IMR-90 (cell line): ENCODE measurements around the gene B3GALT6. TPM values are rescaled to one million over a fixed set of nuclear protein-coding genes. Genes with fewer than 3 reads are reported as not detected.

ENCODE experiments used
- ATAC-seq: fragments of 200-7000 bp; cut with Tn5 transposase; 2 replicates; pipeline ENCODE4 v1.9.1; 2020; ENCODE audit warnings: low read depth, mild to moderate bottlenecking, moderate library complexity
- BruUV-seq: library from RNA; stranded (reverse); fragments of 400-500 nt; replicated peaks from 2 replicates; lab custom pipeline; 2021; lab: Mats Ljungman, UMichigan
- CTCF ChIA-PET: fragments of 300-600 bp; formaldehyde crosslinking; extraction: SDS; loops from one replicate; lab custom pipeline; 2021; ENCODE audit warnings: antibody characterized with exemption; lab: Yijun Ruan, JAX
- POLR2A ChIA-PET: fragments of 300-600 bp; sonication (Branson Sonifier 250); formaldehyde crosslinking; loops from one replicate; lab custom pipeline; 2022; ENCODE audit warnings: antibody characterized with exemption; ENCODE audit not compliant: unreplicated experiment; lab: Charles Lee
- DNase-seq: peaks from one replicate; pipeline ENCODE4 v3.0.0; 2013
- H2AFZ ChIP-seq: replicated peaks from 2 replicates; pipeline ENCODE3; 2013; ENCODE audit warnings: low read length, mild to moderate bottlenecking; ENCODE audit not compliant: poor library complexity
- H2AK5ac ChIP-seq: 2 replicates; pipeline ENCODE4 v1.6.1; 2013; ENCODE audit warnings: low read depth, low read length, inconsistent platforms
- H2AK9ac ChIP-seq: replicated peaks from 2 replicates; pipeline ENCODE3; 2013; ENCODE audit warnings: mild to moderate bottlenecking, low read depth, low read length, moderate library complexity; ENCODE audit not compliant: poor library complexity
- H2BK120ac ChIP-seq: 2 replicates; pipeline ENCODE4 v1.6.1; 2013; ENCODE audit warnings: low read depth, low read length, inconsistent platforms
- H2BK15ac ChIP-seq: 3 replicates; pipeline ENCODE4 v1.6.1; 2013; ENCODE audit warnings: low read depth, low read length, inconsistent platforms
- H2BK20ac ChIP-seq: 2 replicates; pipeline ENCODE4 v1.6.1; 2013; ENCODE audit warnings: low read depth, mild to moderate bottlenecking, inconsistent platforms, low read length, moderate library complexity
- H2BK5ac ChIP-seq: 2 replicates; pipeline ENCODE4 v1.6.1; 2013; ENCODE audit warnings: mild to moderate bottlenecking, low read depth, low read length, inconsistent platforms; ENCODE audit not compliant: poor library complexity, severe bottlenecking
- H3K14ac ChIP-seq: replicated peaks from 2 replicates; pipeline ENCODE4 v1.6.1; 2013; ENCODE audit warnings: low read depth, low read length, inconsistent platforms
- H3K18ac ChIP-seq: 2 replicates; pipeline ENCODE4 v1.6.1; 2013; ENCODE audit warnings: low read depth, low read length, control low read depth
- H3K23ac ChIP-seq: 2 replicates; pipeline ENCODE4 v1.6.1; 2013; ENCODE audit warnings: low read depth, low read length, inconsistent platforms
- H3K27ac ChIP-seq: 2 replicates; pipeline ENCODE4 v1.5.1; 2013; ENCODE audit warnings: mild to moderate bottlenecking, control low read depth, low read length; ENCODE audit not compliant: insufficient read depth
- H3K27me3 ChIP-seq: 2 replicates; pipeline ENCODE4 v1.6.1; 2013; ENCODE audit warnings: low read length; ENCODE audit not compliant: control insufficient read depth, insufficient read depth
- H3K36me3 ChIP-seq: 2 replicates; pipeline ENCODE4 v1.6.1; 2013; ENCODE audit warnings: low read length, mixed read lengths; ENCODE audit not compliant: control insufficient read depth, insufficient read depth
- H3K4ac ChIP-seq: 2 replicates; pipeline ENCODE4 v1.6.1; 2013; ENCODE audit warnings: low read depth, low read length, inconsistent platforms
- H3K4me1 ChIP-seq: 2 replicates; pipeline ENCODE4 v1.6.1; 2013; ENCODE audit warnings: low read length, mixed read lengths; ENCODE audit not compliant: control insufficient read depth, insufficient read depth
- H3K4me2 ChIP-seq: 2 replicates; pipeline ENCODE4 v1.6.1; 2013; ENCODE audit warnings: low read depth, mild to moderate bottlenecking, control low read depth, low read length, moderate library complexity
- H3K4me3 ChIP-seq: 2 replicates; pipeline ENCODE4 v1.5.1; 2013; ENCODE audit warnings: low read depth, mild to moderate bottlenecking, control low read depth, low read length, moderate library complexity; ENCODE audit not compliant: insufficient read depth
- H3K56ac ChIP-seq: 2 replicates; pipeline ENCODE4 v1.6.1; 2013; ENCODE audit warnings: low read length, inconsistent platforms; ENCODE audit not compliant: insufficient read depth; ENCODE audit errors: extremely low read depth
- H3K79me1 ChIP-seq, 2 experiments: 2 replicates each; pipeline ENCODE4 v1.6.1; 2013; ENCODE audit warnings: low read length in 2 of 2, inconsistent platforms in 1 of 2, low read depth in 1 of 2
- H3K9ac ChIP-seq: 2 replicates; pipeline ENCODE4 v1.6.1; 2013; ENCODE audit warnings: low read depth, low read length, control low read depth
- H3K9me1 ChIP-seq: 2 replicates; pipeline ENCODE4 v1.6.1; 2013; ENCODE audit warnings: low read length, inconsistent platforms; ENCODE audit not compliant: insufficient read depth
- H3K9me3 ChIP-seq: 2 replicates; pipeline ENCODE4 v1.6.1; 2013; ENCODE audit warnings: low read length; ENCODE audit not compliant: control insufficient read depth, insufficient read depth
- H4K20me1 ChIP-seq: 2 replicates; pipeline ENCODE4 v1.6.1; 2013; ENCODE audit warnings: low read length, inconsistent platforms; ENCODE audit not compliant: insufficient read depth
- H4K5ac ChIP-seq: 2 replicates; pipeline ENCODE4 v1.6.1; 2013; ENCODE audit warnings: mild to moderate bottlenecking, low read depth, low read length, control low read depth
- H4K8ac ChIP-seq, 2 experiments: 2 replicates each; pipeline ENCODE4 v1.6.1; 2013; ENCODE audit warnings: low read depth in 2 of 2, low read length in 2 of 2, control low read depth in 1 of 2, inconsistent platforms in 1 of 2
- H4K91ac ChIP-seq: 2 replicates; pipeline ENCODE4 v1.6.1; 2013; ENCODE audit warnings: low read depth, low read length, inconsistent platforms; ENCODE audit not compliant: insufficient read depth
- BHLHE40 ChIP-seq: fragments of 150-350 bp; IDR thresholded peaks from 2 replicates; pipeline ENCODE4 v1.6.1; 2016; ENCODE audit warnings: mild to moderate bottlenecking, low read depth, low read length
- CEBPB ChIP-seq: IDR thresholded peaks from 2 replicates; pipeline ENCODE4 v1.6.1; 2012; ENCODE audit warnings: low read depth, low read length, improper control_type of control experiment
- CHD1 ChIP-seq: IDR thresholded peaks from 2 replicates; pipeline ENCODE4 v1.6.1; 2012; ENCODE audit warnings: low read depth, low read length, improper control_type of control experiment
- CTCF ChIP-seq: conservative IDR thresholded peaks from 2 replicates; pipeline ENCODE4 v1.5.1; 2012; ENCODE audit warnings: mild to moderate bottlenecking, low read depth, low read length, improper control_type of control experiment
- ELK1 ChIP-seq: fragments of 150-350 bp; IDR thresholded peaks from 2 replicates; pipeline ENCODE4 v1.6.1; 2016; ENCODE audit warnings: low read depth, mild to moderate bottlenecking, low read length, moderate library complexity, borderline replicate concordance
- FOS ChIP-seq: fragments of 150-350 bp; IDR thresholded peaks from 2 replicates; pipeline ENCODE4 v1.6.1; 2016; ENCODE audit warnings: low read depth, low read length
- MAFK ChIP-seq: IDR thresholded peaks from 2 replicates; pipeline ENCODE4 v1.6.1; 2012; ENCODE audit warnings: low read depth, low read length, improper control_type of control experiment
- MAZ ChIP-seq: IDR thresholded peaks from 2 replicates; pipeline ENCODE4 v1.6.1; 2012; ENCODE audit warnings: low read depth, mild to moderate bottlenecking, low read length, improper control_type of control experiment, moderate library complexity, borderline replicate concordance
- MXI1 ChIP-seq: IDR thresholded peaks from 2 replicates; pipeline ENCODE4 v1.6.1; 2012; ENCODE audit warnings: low read depth, mild to moderate bottlenecking, low read length, moderate library complexity, borderline replicate concordance
- NFE2L2 ChIP-seq: fragments of 150-350 bp; IDR thresholded peaks from 2 replicates; pipeline ENCODE4 v1.6.1; 2016; ENCODE audit warnings: low read depth, mild to moderate bottlenecking, low read length
- POLR2A ChIP-seq: IDR thresholded peaks from 2 replicates; pipeline ENCODE4 v1.6.1; 2012; ENCODE audit warnings: mild to moderate bottlenecking, low read depth, low read length
- RAD21 ChIP-seq: IDR thresholded peaks from 2 replicates; pipeline ENCODE4 v1.6.1; 2012; ENCODE audit warnings: low read length, improper control_type of control experiment
- RCOR1 ChIP-seq: IDR thresholded peaks from 2 replicates; pipeline ENCODE4 v1.6.1; 2012; ENCODE audit warnings: mild to moderate bottlenecking, low read length, improper control_type of control experiment; ENCODE audit not compliant: insufficient replicate concordance
- RFX5 ChIP-seq: IDR thresholded peaks from 2 replicates; pipeline ENCODE4 v1.8.0; 2012; ENCODE audit warnings: low read depth, mild to moderate bottlenecking, low read length, moderate library complexity
- SMC3 ChIP-seq: fragments of 150-350 bp; IDR thresholded peaks from 2 replicates; pipeline ENCODE4 v1.6.1; 2016; ENCODE audit warnings: low read depth, mild to moderate bottlenecking, antibody characterized with exemption, low read length, moderate library complexity
- USF2 ChIP-seq: fragments of 150-350 bp; IDR thresholded peaks from 2 replicates; pipeline ENCODE4 v1.6.1; 2017; ENCODE audit warnings: mild to moderate bottlenecking, antibody characterized with exemption, low read length, low read depth
- WGBS, 2 experiments: methylation state at CpG; one replicate each; pipeline versions ENCODE4 v1.1.5 to v1.1.7; 2013; ENCODE audit warnings: missing lambda C conversion rate in 2 of 2; ENCODE audit not compliant: insufficient read length in 1 of 2; ENCODE audit errors: extremely low coverage in 2 of 2; 5-methylcytosine and 5-hydroxymethylcytosine counted together
- dilution Hi-C: fragments of 300-500 bp; cut with HindIII; formaldehyde crosslinking; loops from one replicate; pipeline ENCODE4 v1.14.3; 2018; ENCODE audit warnings: low sequenced_read_pairs; ENCODE audit not compliant: unreplicated experiment
- in situ Hi-C: fragments of 300-500 bp; cut with MboI; formaldehyde crosslinking; loops from 3 replicates; pipeline ENCODE4 v1.14.3; 2019; ENCODE audit warnings: low sequenced_read_pairs, inconsistent platforms, mixed read lengths
- intact Hi-C: fragments of 100-400 bp; cut with micrococcal nuclease; formaldehyde crosslinking; loops from 2 replicates; pipeline ENCODE4 v1.10.0; 2022
- polyA plus RNA-seq, 3 experiments: library from polyadenylated mRNA; depleted of rRNA; stranded (reverse); fragments of >200 nt; gene quantifications; 2 replicates each; pipeline ENCODE4 v1.2.3, GENCODE V29; 2012; ENCODE audit warnings: low replicate concordance in 1 of 3
- total RNA-seq: library from RNA; depleted of rRNA; stranded (reverse); fragments of >200 nt; gene quantifications from 2 replicates; pipeline ENCODE4 v1.2.3, GENCODE V29; 2012

B3GALT6 gene
- total and polyA plus RNA-seq, 2 of the 4 experiments (the other 2 are of a cell fraction) = 12.2 to 23.0 TPM

- Histone ChIP-seq H3K4me3 (no peak overlapping the region), H3K9me1 (no peaks in the 10 kb centered on the region), H3K56ac (no peak overlapping the region), H3K14ac (no peak overlapping the region), H3K9ac (no peak overlapping the region), H3K18ac (no peak overlapping the region), H2BK120ac (no peak overlapping the region), H4K8ac (no peak overlapping the region), H4K91ac (no peak overlapping the region), H3K27me3 (no peaks in the 10 kb centered on the region), H2BK20ac (no peak overlapping the region), H4K20me1 (no peaks in the 10 kb centered on the region; the same call in 1 of the 2 replicates), H3K9me3 (peaks cover 3% of the 10 kb centered on the region), H2AK5ac (no peak overlapping the region), H2AFZ (no peak overlapping the region), H3K79me1 (peaks cover 7 to 38% of the 10 kb centered on the region in 2 experiments; a peak in 3 of 4 replicates), H2BK5ac (no peak overlapping the region), H3K4me1 (peaks cover 20% of the 10 kb centered on the region), H3K36me3 (peaks cover 2% of the 10 kb centered on the region), H3K27ac (no peak overlapping the region), H4K5ac (no peak overlapping the region), H3K23ac (no peak overlapping the region), H2AK9ac (no peak overlapping the region), H3K4me2 (no peak overlapping the region), H2BK15ac (no peak overlapping the region), H3K4ac (no peak overlapping the region)
- ATAC-seq (no peak), DNase-seq (no peak)
- intact Hi-C loops = no loop called here
- no TSS peak for BruUV-seq
- POLR2A ChIA-PET = no interaction called here
- in situ Hi-C loops = no loop called here
- dilution Hi-C loops = no loop called here
- no peak for TF ChIP-seq RAD21
- no peak for TF ChIP-seq MAFK
- no peak for TF ChIP-seq MAZ
- TF ChIP-seq CEBPB = no peak
- no peak for TF ChIP-seq MXI1
- TF ChIP-seq FOS = no peak
- TF ChIP-seq ELK1 = no peak
- TF ChIP-seq CTCF = no peak
- TF ChIP-seq RFX5 = no peak
- no peak for TF ChIP-seq POLR2A
- TF ChIP-seq RCOR1 = no peak
- TF ChIP-seq BHLHE40 = no peak
- TF ChIP-seq CHD1 = no peak
- TF ChIP-seq NFE2L2 = no peak
- no peak for TF ChIP-seq USF2
- no peak for TF ChIP-seq SMC3
- CTCF ChIA-PET = no interaction called here
- WGBS, 2 experiments = 86% methylated on average over 15 of the region's 22 CpGs; no CpG with 5 or more reads in 1 of the 2 experiments
Observed at GRCh38 chr1:1236176-1236763, 4.2 kb downstream of the B3GALT6 start.
